A673 (cell line): ENCODE data around the gene CTAGE15.
"Not testable (repeated sequence)": the region's sequence is repeated elsewhere in the genome, so short reads cannot be mapped to it uniquely, and the experiment has no call there.

Experiments used
- CTCF ChIP-seq: fragments of 300-800, 200-600 bp; sonication (generic); conservative IDR thresholded peaks from 2 replicates; pipeline ENCODE4 v1.5.1; 2017; ENCODE audit warnings: low read depth, mild to moderate bottlenecking, antibody characterized with exemption, low read length, moderate library complexity, mixed read lengths
- EZH2 ChIP-seq: fragments of 200-600 bp; sonication (generic); IDR thresholded peaks from 2 replicates; pipeline ENCODE4 v1.6.1; 2017; ENCODE audit warnings: borderline replicate concordance, low read depth, mild to moderate bottlenecking, mixed read lengths, antibody characterized with exemption, low read length; ENCODE audit not compliant: poor library complexity, severe bottlenecking

GRCh38 chr7:143589897-143590296 lies 18.3 kb downstream of the CTAGE15 start:
- TF ChIP-seq CTCF, EZH2: not testable (repeated sequence)
